Measurements from ENCODE around the gene TGFB3.

- no peak for TF ChIP-seq CTCF (conservative IDR thresholded peaks at IDR 0.05; ENCODE audit: low read depth, low read length)
- TF ChIP-seq EZH2 (IDR thresholded peaks at IDR 0.05; ENCODE audit: borderline replicate concordance, low read depth, low read length, poor library complexity, severe bottlenecking) = no peak
Observed at GRCh38 chr14:75917322-75917945, 64.4 kb downstream of the TGFB3 start.
